Measurements from ENCODE around the gene PARP8.
A peak's percentile ranks its signal among the peaks of the same experiment; 100 is the strongest.

Gene PARP8

DNA sequence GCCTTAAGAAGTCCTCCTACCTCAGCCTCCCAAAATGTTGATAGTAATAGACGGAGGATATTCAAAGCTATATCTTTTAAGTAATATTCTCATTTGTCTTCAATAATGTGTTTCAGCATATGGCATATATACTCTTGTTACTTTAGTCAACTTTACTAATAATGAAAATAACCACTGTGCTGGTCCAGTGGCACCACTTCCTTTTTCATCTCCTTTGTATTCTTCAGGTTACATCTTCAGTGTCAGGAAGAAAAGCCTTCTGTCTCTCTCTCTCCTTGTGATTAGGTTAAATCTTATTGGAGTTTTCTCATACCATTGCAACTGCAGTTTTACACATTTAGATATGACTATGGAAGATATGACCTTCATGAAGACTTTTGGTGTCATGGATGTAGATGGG lies 31.3 kb downstream of the PARP8 start:
- H3K27ac Mint-ChIP-seq: peak overlapping the region in 1 of 2 donors; percentile 91
- H3K4me3 Mint-ChIP-seq: peak overlapping the region; percentile 6 to 15
- peaks cover 41 to 69% of the 10 kb centered on the region in 2 donors for H3K4me1 Mint-ChIP-seq (ENCODE audit: low read depth in 2 of 2)
- no peaks in the 10 kb centered on the region for H3K9me3 Mint-ChIP-seq
- no peaks in the 10 kb centered on the region for H3K27me3 Mint-ChIP-seq
- H3K36me3 Mint-ChIP-seq (ENCODE audit: insufficient read depth): peaks cover 31% of the 10 kb centered on the region
- ATAC-seq (replicated peaks) (no peak), DNase-seq (no peak)

- Mint-ChIP-seq H3K4me3 (peak overlapping the region in 1 of 2 donors; percentile 15), H3K27me3 (no peaks in the 10 kb centered on the region), H3K36me3 (ENCODE audit: insufficient read depth) (peaks cover 36% of the 10 kb centered on the region), H3K4me1 (ENCODE audit: low read depth in 2 of 2) (peaks cover 49 to 80% of the 10 kb centered on the region in 2 donors), H3K27ac (peak overlapping the region in 1 of 2 donors; percentile 91), H3K9me3 (no peaks in the 10 kb centered on the region)
- DNase-seq (no peak), ATAC-seq (replicated peaks) (peak; percentile 30)
Measured at GRCh38 chr5:50699737-50700136, 33.3 kb downstream of the PARP8 start.

- peak overlapping the region; percentile 77 to 91 for H3K27ac Mint-ChIP-seq
- DNase-seq (no peak), ATAC-seq (replicated peaks) (no peak)
- peaks cover 37% of the 10 kb centered on the region for H3K36me3 Mint-ChIP-seq (ENCODE audit: insufficient read depth)
- no peaks in the 10 kb centered on the region for H3K27me3 Mint-ChIP-seq
- H3K4me1 Mint-ChIP-seq (ENCODE audit: low read depth in 2 of 2): peaks cover 46 to 86% of the 10 kb centered on the region in 2 donors
- peak overlapping the region; percentile 2 to 47 for H3K4me3 Mint-ChIP-seq
- no peaks in the 10 kb centered on the region for H3K9me3 Mint-ChIP-seq
Measured at GRCh38 chr5:50700706-50701105, 34.3 kb downstream of the PARP8 start.

DNA sequence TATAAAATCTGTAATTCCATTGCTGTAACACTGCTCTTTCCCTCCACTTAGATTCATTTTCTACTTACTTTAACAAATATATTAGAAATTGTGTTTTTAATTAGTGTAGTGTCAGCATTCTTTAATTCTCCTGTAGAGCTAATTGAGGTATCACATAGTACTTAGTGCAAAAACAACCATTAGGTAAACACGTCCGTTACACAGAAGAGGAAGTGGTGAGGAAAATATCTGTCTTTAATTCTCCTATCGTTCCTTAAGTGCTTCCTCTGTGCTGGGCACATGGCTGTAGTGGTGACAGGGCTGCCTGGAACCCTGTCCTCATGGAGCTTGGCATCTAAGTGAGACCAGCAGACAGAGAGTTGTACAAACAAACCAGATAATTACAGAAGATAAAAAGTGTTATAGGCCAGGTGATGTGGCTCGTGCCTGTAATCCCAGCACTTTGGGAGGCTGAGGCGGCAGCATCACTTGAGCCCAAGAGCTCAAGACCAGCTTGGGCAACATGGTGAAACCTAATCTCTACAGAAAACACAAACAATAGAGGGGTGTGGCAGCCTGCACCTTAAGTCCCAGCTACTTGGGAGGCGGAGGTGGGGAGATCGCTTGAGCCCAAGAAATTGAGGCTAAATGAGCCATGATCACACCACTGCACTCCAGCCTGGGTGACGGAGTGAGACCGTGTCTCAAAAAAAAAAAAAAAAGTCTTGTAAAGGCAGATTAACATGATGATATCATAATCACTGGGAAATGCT lies 36.4 kb downstream of the PARP8 start:
- H3K4me3 Mint-ChIP-seq: peak overlapping the region; percentile 58 to 70
- no peaks in the 10 kb centered on the region for H3K9me3 Mint-ChIP-seq
- H3K27ac Mint-ChIP-seq: peak overlapping the region; percentile 80 to 91
- H3K4me1 Mint-ChIP-seq (ENCODE audit: low read depth in 2 of 2): peaks cover 41 to 87% of the 10 kb centered on the region in 2 donors
- no peaks in the 10 kb centered on the region for H3K27me3 Mint-ChIP-seq
- H3K36me3 Mint-ChIP-seq (ENCODE audit: insufficient read depth): peaks cover 26% of the 10 kb centered on the region
- peak; percentile 78 for ATAC-seq (replicated peaks)
- DNase-seq: no peak

DNA sequence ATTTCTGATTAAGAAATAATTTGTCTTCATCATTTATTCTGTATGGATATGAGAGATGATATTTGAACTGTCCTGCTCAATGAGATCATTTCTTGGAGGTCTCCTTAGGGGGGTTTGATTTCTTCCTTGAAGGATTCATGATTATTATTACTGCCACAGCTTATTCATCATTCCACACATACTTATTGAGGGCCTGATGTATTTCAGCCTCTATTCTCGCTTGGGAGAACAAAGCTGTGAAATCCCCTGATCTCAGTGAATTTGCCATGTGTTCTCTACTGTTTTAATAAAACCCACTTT lies 36.9 kb downstream of the PARP8 start:
- H3K27ac Mint-ChIP-seq: peak overlapping the region in 1 of 2 donors; percentile 91
- ATAC-seq (replicated peaks) (no peak), DNase-seq (no peak)
- no peaks in the 10 kb centered on the region for H3K27me3 Mint-ChIP-seq
- peaks cover 26% of the 10 kb centered on the region for H3K36me3 Mint-ChIP-seq (ENCODE audit: insufficient read depth)
- no peaks in the 10 kb centered on the region for H3K9me3 Mint-ChIP-seq
- peaks cover 42 to 87% of the 10 kb centered on the region in 2 donors for H3K4me1 Mint-ChIP-seq (ENCODE audit: low read depth in 2 of 2)
- peak overlapping the region; percentile 58 to 70 for H3K4me3 Mint-ChIP-seq

- Mint-ChIP-seq H3K4me3 (peak overlapping the region; percentile 33 to 54), H3K9me3 (no peaks in the 10 kb centered on the region), H3K27me3 (no peaks in the 10 kb centered on the region), H3K36me3 (ENCODE audit: insufficient read depth) (peaks cover 29% of the 10 kb centered on the region), H3K27ac (peak overlapping the region in 1 of 2 donors; percentile 42), H3K4me1 (ENCODE audit: low read depth in 2 of 2) (peaks cover 46 to 86% of the 10 kb centered on the region in 2 donors)
- no peak for ATAC-seq (replicated peaks)
- DNase-seq: no peak
Measured at GRCh38 chr5:50704730-50705129, 38.3 kb downstream of the PARP8 start.

DNA sequence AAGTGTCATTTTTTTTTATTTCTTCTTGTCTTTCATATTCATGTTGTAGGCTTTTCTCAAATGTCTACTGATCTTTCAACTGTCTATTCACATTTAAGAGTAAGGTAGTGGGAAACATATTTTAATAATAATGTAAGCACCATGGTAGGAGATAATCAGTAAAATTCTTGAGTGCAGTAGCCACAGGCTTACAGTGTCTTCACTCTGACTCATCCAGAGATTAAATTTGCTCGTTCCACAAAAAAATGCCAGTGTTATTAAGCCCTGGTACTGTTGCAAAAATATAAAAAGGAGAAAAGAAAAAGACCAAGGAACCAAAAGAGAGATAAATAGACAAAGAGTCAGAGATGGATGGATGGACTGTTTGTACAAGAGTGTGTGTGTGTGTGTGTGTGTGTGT lies 43.0 kb downstream of the PARP8 start:
- Mint-ChIP-seq H3K36me3 (ENCODE audit: insufficient read depth) (peaks cover 22% of the 10 kb centered on the region), H3K27ac (peak overlapping the region; percentile 82 to 88)
- ATAC-seq (replicated peaks): no peak

GRCh38 chr5:50710838-50711237 lies 44.4 kb downstream of the PARP8 start:
- no peaks in the 10 kb centered on the region for H3K9me3 Mint-ChIP-seq
- ATAC-seq (replicated peaks): peak; percentile 28
- H3K27me3 Mint-ChIP-seq: no peaks in the 10 kb centered on the region

More for the DNA sequence above, 43.0 kb downstream of the PARP8 start:
- H3K9me3 Mint-ChIP-seq: no peaks in the 10 kb centered on the region
- peak overlapping the region; percentile 22 to 75 for H3K4me3 Mint-ChIP-seq
- H3K4me1 Mint-ChIP-seq (ENCODE audit: low read depth in 2 of 2): peaks cover 42 to 79% of the 10 kb centered on the region in 2 donors
- no peak for DNase-seq
- no peaks in the 10 kb centered on the region for H3K27me3 Mint-ChIP-seq

DNA sequence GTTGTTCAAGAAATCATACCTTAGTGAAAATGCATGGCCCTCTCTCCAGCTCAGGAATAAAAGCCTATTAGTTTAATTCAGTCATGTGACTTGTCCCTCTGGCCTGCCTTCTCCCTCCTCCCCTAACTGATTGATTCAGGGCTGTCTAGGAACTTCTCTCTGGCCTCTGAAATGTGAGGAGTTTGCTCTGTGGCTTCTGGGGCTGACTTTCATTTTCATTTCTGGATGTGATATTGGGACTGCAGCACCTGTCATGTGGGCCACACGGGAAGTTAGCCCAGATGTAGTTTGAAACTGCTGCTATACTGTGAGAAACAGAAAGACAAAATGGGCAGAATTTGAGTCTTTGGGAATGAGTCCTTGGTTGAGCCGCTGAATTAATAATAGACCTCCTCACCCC lies 44.8 kb downstream of the PARP8 start:
- Mint-ChIP-seq H3K4me1 (ENCODE audit: low read depth in 2 of 2) (peaks cover 49 to 77% of the 10 kb centered on the region in 2 donors), H3K9me3 (no peaks in the 10 kb centered on the region), H3K4me3 (peak overlapping the region; percentile 81 to 87), H3K36me3 (ENCODE audit: insufficient read depth) (peaks cover 21% of the 10 kb centered on the region), H3K27ac (peak overlapping the region; percentile 88 to 93), H3K27me3 (no peaks in the 10 kb centered on the region)
- DNase-seq: peak; percentile 53 to 55 (median 54)
- peak; percentile 94 for ATAC-seq (replicated peaks)

More at GRCh38 chr5:50710838-50711237, 44.4 kb downstream of the PARP8 start:
- Mint-ChIP-seq H3K36me3 (ENCODE audit: insufficient read depth) (peaks cover 21% of the 10 kb centered on the region), H3K4me1 (ENCODE audit: low read depth in 2 of 2) (peaks cover 46 to 76% of the 10 kb centered on the region in 2 donors), H3K4me3 (peak overlapping the region; percentile 81 to 87), H3K27ac (peak overlapping the region; percentile 88 to 93)
- no peak for DNase-seq

DNA sequence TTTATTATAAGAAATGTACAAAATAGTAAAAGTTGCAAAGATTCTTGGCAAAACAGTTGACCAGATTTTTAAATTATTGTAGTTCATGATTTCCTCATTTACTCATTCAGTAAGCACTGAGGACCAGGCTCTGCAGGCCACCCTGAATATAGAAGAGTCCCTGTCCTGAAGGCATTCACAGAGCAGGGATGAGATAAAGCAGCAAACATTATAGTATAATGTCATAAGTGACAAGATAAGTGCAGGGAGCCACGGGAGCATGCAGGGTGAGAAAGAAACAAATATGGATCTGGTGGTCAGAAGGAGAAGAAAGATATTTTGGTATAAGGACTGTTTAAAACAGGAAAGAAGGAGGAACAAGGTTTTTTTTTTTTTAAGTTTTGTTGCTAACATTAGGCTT lies 46.0 kb downstream of the PARP8 start:
- DNase-seq (no peak), ATAC-seq (replicated peaks) (no peak)
- Mint-ChIP-seq H3K9me3 (peaks cover 0 to 6% of the 10 kb centered on the region in 2 donors), H3K4me1 (ENCODE audit: low read depth in 2 of 2) (peaks cover 54 to 79% of the 10 kb centered on the region in 2 donors), H3K36me3 (ENCODE audit: insufficient read depth) (peaks cover 21% of the 10 kb centered on the region), H3K27ac (peak overlapping the region; percentile 88 to 93), H3K27me3 (no peaks in the 10 kb centered on the region), H3K4me3 (peak overlapping the region; percentile 3 to 37)

DNA sequence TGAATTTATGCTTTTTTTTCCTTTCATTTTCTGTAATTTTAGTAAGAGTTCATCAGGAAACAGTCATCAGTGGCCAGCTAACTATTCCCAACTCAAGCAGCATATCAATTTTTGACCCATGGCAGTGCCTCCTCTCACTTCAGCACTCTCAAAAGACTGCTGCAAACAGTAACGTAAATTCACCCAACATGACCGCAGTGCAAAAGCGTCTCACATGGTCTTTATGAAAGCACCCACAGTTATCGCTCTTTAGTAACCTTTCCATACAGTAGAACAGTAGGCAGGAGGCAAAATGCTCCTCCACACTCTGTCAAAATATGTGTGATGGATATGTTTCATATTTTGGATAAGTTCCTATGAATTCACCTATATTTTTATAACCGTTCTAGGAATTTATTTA lies 48.6 kb downstream of the PARP8 start:
- Mint-ChIP-seq H3K4me1 (ENCODE audit: low read depth in 2 of 2) (peaks cover 62 to 80% of the 10 kb centered on the region in 2 donors), H3K27ac (peak overlapping the region; percentile 70 to 89), H3K9me3 (peaks cover 0 to 7% of the 10 kb centered on the region in 2 donors), H3K27me3 (no peaks in the 10 kb centered on the region), H3K36me3 (ENCODE audit: insufficient read depth) (peaks cover 16% of the 10 kb centered on the region), H3K4me3 (peak overlapping the region; percentile 59 to 74)
- no peak for DNase-seq
- no peak for ATAC-seq (replicated peaks)

- ATAC-seq (replicated peaks): no peak
- Mint-ChIP-seq H3K27ac (peak overlapping the region; percentile 70 to 89), H3K27me3 (no peaks in the 10 kb centered on the region)
Measured at GRCh38 chr5:50716134-50716533, 49.7 kb downstream of the PARP8 start.

DNA sequence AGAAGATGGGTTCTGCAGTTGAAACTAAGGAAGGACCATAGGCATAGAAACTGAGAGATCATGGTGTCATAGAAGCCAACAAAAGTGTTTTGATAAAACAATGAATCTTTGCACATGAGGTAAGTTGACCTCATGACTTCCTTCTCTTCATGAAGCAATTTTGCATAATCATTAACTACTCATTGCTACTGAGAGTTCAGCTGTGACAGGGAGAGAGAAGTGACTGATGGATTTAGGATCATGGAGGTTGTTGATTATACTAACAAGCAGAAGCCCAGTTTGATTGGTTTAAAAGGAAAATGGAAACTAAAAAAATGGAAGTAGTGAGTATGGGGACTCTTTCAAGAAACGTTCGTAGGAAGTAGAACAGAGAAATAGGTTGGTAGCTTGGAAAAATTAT lies 51.2 kb downstream of the PARP8 start:
- peaks cover 12% of the 10 kb centered on the region for H3K36me3 Mint-ChIP-seq (ENCODE audit: insufficient read depth)
- peaks cover 0 to 7% of the 10 kb centered on the region in 2 donors for H3K9me3 Mint-ChIP-seq
- H3K4me3 Mint-ChIP-seq: peak overlapping the region; percentile 1 to 27
- DNase-seq (no peak), ATAC-seq (replicated peaks) (peak; percentile 17)
- H3K4me1 Mint-ChIP-seq (ENCODE audit: low read depth in 2 of 2): peaks cover 66 to 86% of the 10 kb centered on the region in 2 donors
- peak overlapping the region; percentile 70 to 89 for H3K27ac Mint-ChIP-seq
- no peaks in the 10 kb centered on the region for H3K27me3 Mint-ChIP-seq

More at GRCh38 chr5:50716134-50716533, 49.7 kb downstream of the PARP8 start:
- DNase-seq: no peak
- peak overlapping the region; percentile 18 to 48 for H3K4me3 Mint-ChIP-seq
- peaks cover 0 to 7% of the 10 kb centered on the region in 2 donors for H3K9me3 Mint-ChIP-seq
- H3K36me3 Mint-ChIP-seq (ENCODE audit: insufficient read depth): peaks cover 18% of the 10 kb centered on the region
- peaks cover 65 to 81% of the 10 kb centered on the region in 2 donors for H3K4me1 Mint-ChIP-seq (ENCODE audit: low read depth in 2 of 2)
